ENCODE results near the gene ADCY1. TPM values are rescaled to one million over a fixed set of nuclear protein-coding genes. Genes with fewer than 3 reads are reported as not detected.

The ADCY1 gene
- total RNA-seq, 1 donor from 2014 or later, result 13.6 TPM

DNA sequence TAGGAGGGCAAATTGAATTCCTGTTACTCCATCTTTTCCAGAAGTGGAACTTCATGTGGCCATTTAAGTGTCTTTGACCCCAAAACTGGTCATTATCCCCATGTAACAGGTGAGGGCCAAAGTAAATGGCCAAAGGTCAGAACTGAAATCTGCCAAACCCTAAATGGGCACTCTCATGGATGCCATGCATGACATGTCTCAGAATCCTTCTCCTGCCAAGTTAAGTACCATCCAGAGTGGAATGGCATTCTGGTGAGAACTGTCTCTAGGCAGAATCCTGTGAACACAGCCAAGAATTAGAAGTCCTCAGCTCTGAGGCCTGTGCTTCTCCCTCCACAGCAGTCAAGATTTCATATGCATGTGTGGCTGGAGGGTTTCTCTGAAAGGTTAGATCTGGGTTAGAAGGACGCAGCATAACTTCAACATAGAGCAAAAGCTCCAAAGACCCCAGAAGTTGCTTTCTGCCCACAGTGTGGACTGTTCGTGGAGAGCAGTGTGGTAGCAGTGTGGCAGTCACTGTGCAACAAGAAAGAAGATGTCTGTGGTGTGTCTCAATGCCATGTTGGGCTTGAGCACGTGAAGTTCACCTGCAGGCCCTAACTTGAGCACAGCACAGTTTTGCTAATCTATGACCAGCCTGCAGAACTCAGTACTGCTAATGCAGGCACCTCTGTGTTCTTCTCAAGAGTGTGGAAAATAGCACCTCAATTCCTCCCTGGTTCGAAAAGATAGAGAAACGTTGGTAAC lies 121.3 kb downstream of the ADCY1 start:
- DNase-seq (ENCODE audit: low spot score, unreplicated experiment), result no peak
- Mint-ChIP-seq H3K36me3 (ENCODE audit: insufficient read depth) (peaks cover 7% of the 10 kb centered on the region), H3K9me3 (ENCODE audit: low read depth) (peaks cover 12% of the 10 kb centered on the region), H3K4me1 (ENCODE audit: low read depth) (peaks cover 12% of the 10 kb centered on the region), H3K27ac (no peak overlapping the region), H3K27me3 (no peaks in the 10 kb centered on the region), H3K4me3 (ENCODE audit: low read depth) (no peak overlapping the region)
- TF ChIP-seq, protein P1, sequence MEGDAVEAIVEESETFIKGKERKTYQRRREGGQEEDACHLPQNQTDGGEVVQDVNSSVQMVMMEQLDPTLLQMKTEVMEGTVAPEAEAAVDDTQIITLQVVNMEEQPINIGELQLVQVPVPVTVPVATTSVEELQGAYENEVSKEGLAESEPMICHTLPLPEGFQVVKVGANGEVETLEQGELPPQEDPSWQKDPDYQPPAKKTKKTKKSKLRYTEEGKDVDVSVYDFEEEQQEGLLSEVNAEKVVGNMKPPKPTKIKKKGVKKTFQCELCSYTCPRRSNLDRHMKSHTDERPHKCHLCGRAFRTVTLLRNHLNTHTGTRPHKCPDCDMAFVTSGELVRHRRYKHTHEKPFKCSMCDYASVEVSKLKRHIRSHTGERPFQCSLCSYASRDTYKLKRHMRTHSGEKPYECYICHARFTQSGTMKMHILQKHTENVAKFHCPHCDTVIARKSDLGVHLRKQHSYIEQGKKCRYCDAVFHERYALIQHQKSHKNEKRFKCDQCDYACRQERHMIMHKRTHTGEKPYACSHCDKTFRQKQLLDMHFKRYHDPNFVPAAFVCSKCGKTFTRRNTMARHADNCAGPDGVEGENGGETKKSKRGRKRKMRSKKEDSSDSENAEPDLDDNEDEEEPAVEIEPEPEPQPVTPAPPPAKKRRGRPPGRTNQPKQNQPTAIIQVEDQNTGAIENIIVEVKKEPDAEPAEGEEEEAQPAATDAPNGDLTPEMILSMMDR (IDR thresholded peaks at IDR 0.05; ENCODE audit: unreplicated experiment), result no peak

DNA sequence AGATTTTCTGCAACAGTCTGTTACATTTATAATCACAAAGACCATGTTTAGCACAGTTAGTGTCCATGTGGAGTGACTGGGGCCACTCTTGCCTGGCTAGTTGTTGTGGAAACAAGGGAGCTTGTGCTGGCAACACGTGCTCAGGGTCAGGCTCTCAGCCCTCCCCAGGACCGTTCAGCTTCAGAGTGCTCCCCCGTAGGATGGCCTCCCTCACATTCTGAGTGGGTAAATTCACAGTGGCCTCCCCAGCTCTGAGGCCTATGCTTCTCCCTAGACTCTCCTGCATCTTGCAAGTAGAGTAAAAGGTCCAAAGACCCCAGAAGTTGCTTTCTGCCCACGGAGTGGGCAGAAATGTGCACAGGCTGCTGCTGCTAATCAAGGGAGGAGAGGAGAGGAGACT lies 122.3 kb downstream of the ADCY1 start:
- peaks cover 7% of the 10 kb centered on the region for H3K36me3 Mint-ChIP-seq (ENCODE audit: insufficient read depth)
- peaks cover 12% of the 10 kb centered on the region for H3K9me3 Mint-ChIP-seq (ENCODE audit: low read depth)
- TF ChIP-seq, protein P1 (IDR thresholded peaks at IDR 0.05; ENCODE audit: unreplicated experiment), result no peak
- H3K4me3 Mint-ChIP-seq (ENCODE audit: low read depth), result no peak overlapping the region
- no peak overlapping the region for H3K27ac Mint-ChIP-seq
- H3K4me1 Mint-ChIP-seq (ENCODE audit: low read depth), result peaks cover 2% of the 10 kb centered on the region
- no peaks in the 10 kb centered on the region for H3K27me3 Mint-ChIP-seq
- DNase-seq (ENCODE audit: low spot score, unreplicated experiment), result no peak

DNA sequence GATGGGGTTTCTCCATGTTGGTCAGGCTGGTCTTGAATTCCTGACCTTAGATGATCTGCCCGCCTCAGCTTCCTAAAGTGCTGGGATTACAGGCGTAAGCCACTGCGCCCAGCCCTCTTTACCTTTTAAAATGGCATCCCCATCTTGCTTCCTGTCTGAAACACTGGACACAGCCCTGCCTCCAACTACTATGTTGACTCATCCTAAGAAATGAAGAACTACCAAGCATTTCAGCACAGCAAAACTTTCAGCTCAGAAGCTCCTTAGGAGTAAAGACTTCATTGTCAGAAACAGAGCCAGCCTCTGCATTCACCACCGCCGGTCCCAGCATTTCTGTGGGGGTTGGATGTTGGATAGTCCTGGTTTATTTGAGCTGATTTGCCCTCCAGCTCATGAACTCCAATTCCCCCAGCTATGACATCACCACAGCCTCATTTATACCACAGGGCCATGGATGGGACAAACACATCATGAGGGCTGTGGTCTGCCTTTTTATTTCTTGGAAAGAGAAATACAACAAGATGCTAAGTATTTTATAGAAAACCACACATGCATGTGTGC lies 123.5 kb downstream of the ADCY1 start:
- Mint-ChIP-seq H3K4me1 (ENCODE audit: low read depth) (no peaks in the 10 kb centered on the region), H3K36me3 (ENCODE audit: insufficient read depth) (peaks cover 3% of the 10 kb centered on the region), H3K4me3 (ENCODE audit: low read depth) (no peak overlapping the region), H3K27ac (no peak overlapping the region), H3K9me3 (ENCODE audit: low read depth) (peaks cover 6% of the 10 kb centered on the region), H3K27me3 (no peaks in the 10 kb centered on the region)
- no peak for DNase-seq (ENCODE audit: low spot score, unreplicated experiment)
- TF ChIP-seq, protein P1 (IDR thresholded peaks at IDR 0.05; ENCODE audit: unreplicated experiment), result no peak

DNA sequence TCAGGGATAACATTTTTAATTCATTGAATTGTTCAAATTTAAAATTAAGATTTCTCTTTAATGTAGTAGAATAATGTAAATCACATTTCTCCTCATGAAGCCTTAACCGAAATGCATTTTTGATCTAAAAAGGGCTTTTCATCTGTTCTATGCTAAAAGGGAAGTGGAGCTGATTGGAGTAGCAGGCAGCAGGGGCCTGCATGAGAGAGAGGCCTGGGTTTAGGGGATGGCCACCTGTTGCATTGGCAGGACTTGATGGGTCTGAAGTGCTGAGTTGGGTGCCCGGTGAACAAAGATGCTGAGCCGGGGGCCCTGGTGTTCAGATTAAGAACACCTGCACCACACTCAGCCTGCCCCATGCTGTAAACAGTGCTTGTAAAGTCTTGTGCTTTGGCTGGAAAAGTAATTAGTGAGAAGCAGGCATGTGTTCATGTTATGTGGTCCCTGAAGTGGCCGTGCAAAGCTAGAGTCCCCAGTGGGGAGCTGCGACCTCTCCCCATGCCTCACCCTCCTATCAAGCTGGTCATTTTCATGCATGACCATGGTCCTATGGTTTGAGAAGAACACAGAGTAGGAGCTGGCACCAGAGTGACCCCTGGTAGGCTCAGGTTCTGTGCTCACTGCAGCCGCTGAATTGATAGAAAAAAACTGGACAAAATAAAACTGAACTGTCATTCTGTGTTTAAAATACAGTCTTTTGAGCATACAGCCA lies 124.3 kb downstream of the ADCY1 start:
- no peak for DNase-seq (ENCODE audit: low spot score, unreplicated experiment)
- TF ChIP-seq, protein P1 (IDR thresholded peaks at IDR 0.05; ENCODE audit: unreplicated experiment), result no peak
- H3K27me3 Mint-ChIP-seq, result no peaks in the 10 kb centered on the region
- no peak overlapping the region for H3K27ac Mint-ChIP-seq
- no peak overlapping the region for H3K4me3 Mint-ChIP-seq (ENCODE audit: low read depth)
- H3K9me3 Mint-ChIP-seq (ENCODE audit: low read depth), result peaks cover 4% of the 10 kb centered on the region
- peaks cover under 1% of the 10 kb centered on the region for H3K36me3 Mint-ChIP-seq (ENCODE audit: insufficient read depth)
- H3K4me1 Mint-ChIP-seq (ENCODE audit: low read depth), result no peaks in the 10 kb centered on the region

DNA sequence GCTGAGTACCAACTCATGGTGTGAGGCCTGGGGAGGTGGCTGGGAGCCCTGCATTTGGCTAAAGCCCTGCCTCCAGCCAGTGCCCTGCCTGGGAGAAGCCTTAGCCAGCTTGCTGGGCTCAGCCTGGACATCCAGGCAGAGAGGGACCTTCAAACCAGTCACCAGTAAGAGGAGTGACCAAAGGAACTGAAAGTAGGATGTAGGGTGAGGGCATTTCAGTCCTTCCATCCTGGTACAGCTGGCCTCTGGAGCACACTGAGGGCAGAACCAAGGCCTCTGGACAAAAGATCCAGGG lies 124.8 kb downstream of the ADCY1 start:
- peaks cover 4% of the 10 kb centered on the region for H3K9me3 Mint-ChIP-seq (ENCODE audit: low read depth)

More for the DNA sequence above, 124.8 kb downstream of the ADCY1 start:
- H3K27ac Mint-ChIP-seq, result no peak overlapping the region
- no peak overlapping the region for H3K4me3 Mint-ChIP-seq (ENCODE audit: low read depth)
- TF ChIP-seq, protein P1 (IDR thresholded peaks at IDR 0.05; ENCODE audit: unreplicated experiment), result no peak
- H3K36me3 Mint-ChIP-seq (ENCODE audit: insufficient read depth), result no peaks in the 10 kb centered on the region
- no peak for DNase-seq (ENCODE audit: low spot score, unreplicated experiment)
- no peaks in the 10 kb centered on the region for H3K4me1 Mint-ChIP-seq (ENCODE audit: low read depth)
- no peaks in the 10 kb centered on the region for H3K27me3 Mint-ChIP-seq

Data from progenitor cell of endocrine pancreas (in vitro differentiated cells).